Measurements from ENCODE around the gene ADAM19. TPM values are rescaled to one million over a fixed set of nuclear protein-coding genes. Genes with fewer than 3 reads are reported as not detected.

ADAM19 gene
- total and polyA plus RNA-seq, 2 experiments from 2014 or later, result 9.1 to 13.2 TPM

- no peaks in the 10 kb centered on the region for H3K4me1 Mint-ChIP-seq
- Histone ChIP-seq H3K36me3 (ENCODE audit: insufficient read depth) (no peaks in the 10 kb centered on the region), H3K27ac (ENCODE audit: low read depth) (no peak overlapping the region), H3K79me2 (replicated peaks; ENCODE audit: insufficient read depth) (no peaks in the 10 kb centered on the region), H3K27me3 (ENCODE audit: insufficient read depth) (no peaks in the 10 kb centered on the region), H3F3A (replicated peaks; ENCODE audit: low read depth) (no peaks in the 10 kb centered on the region), H3K4me1 (ENCODE audit: insufficient read depth) (no peaks in the 10 kb centered on the region), H2AFZ (no peak overlapping the region), H3K4me2 (no peak overlapping the region), H3K4me3 (no peak overlapping the region), H4K20me1 (replicated peaks; ENCODE audit: insufficient read depth) (no peaks in the 10 kb centered on the region), H3K9me2 (ENCODE audit: insufficient read depth) (no peaks in the 10 kb centered on the region)
- H3K27ac Mint-ChIP-seq, result no peak overlapping the region; the same call in 1 of the 2 replicates
- H3K9me3 Mint-ChIP-seq, result no peaks in the 10 kb centered on the region
- H3K4me3 Mint-ChIP-seq, result no peak overlapping the region
- DNase-seq (ENCODE audit: low spot score) (no peak), ATAC-seq (no peak)
- TF ChIP-seq ZNF331 (CRISPR knock-in tag; IDR thresholded peaks at IDR 0.05; ENCODE audit: low read depth) (no peak), ZNF114 (CRISPR knock-in tag; IDR thresholded peaks at IDR 0.05) (no peak), ZNF462 (CRISPR knock-in tag; IDR thresholded peaks at IDR 0.05) (no peak), CREB1 (CRISPR knock-in tag; IDR thresholded peaks at IDR 0.05; ENCODE audit: low read depth) (no peak), STAT1 (IDR thresholded peaks at IDR 0.05; ENCODE audit: unreplicated experiment) (no peak), EZH2 (IDR thresholded peaks at IDR 0.05; ENCODE audit: low read depth, unreplicated experiment) (no peak), EZH2phosphoT487 (IDR thresholded peaks at IDR 0.05; ENCODE audit: unreplicated experiment) (no peak), REST (IDR thresholded peaks at IDR 0.05; ENCODE audit: unreplicated experiment) (no peak), CTCF (conservative IDR thresholded peaks at IDR 0.05; ENCODE audit: low read depth in 2 of 2) (no peak), JUNB (IDR thresholded peaks at IDR 0.05; ENCODE audit: unreplicated experiment) (no peak), POLR2AphosphoS5 (IDR thresholded peaks at IDR 0.05; ENCODE audit: low read depth) (no peak), NANOG (IDR thresholded peaks at IDR 0.05; ENCODE audit: borderline replicate concordance) (no peak), ETS1 (IDR thresholded peaks at IDR 0.05) (no peak)
- peaks cover 2% of the 10 kb centered on the region for H3K27me3 Mint-ChIP-seq (ENCODE audit: insufficient read depth, low read depth, poor library complexity)
- peaks cover 15% of the 10 kb centered on the region for H3K36me3 Mint-ChIP-seq (ENCODE audit: low read depth)
Observed at GRCh38 chr5:157487358-157487757, 88.2 kb downstream of the ADAM19 start.

Data from GM23338 (cell line).